ENCODE measurements around the gene FSTL4.

The FSTL4 gene

DNA sequence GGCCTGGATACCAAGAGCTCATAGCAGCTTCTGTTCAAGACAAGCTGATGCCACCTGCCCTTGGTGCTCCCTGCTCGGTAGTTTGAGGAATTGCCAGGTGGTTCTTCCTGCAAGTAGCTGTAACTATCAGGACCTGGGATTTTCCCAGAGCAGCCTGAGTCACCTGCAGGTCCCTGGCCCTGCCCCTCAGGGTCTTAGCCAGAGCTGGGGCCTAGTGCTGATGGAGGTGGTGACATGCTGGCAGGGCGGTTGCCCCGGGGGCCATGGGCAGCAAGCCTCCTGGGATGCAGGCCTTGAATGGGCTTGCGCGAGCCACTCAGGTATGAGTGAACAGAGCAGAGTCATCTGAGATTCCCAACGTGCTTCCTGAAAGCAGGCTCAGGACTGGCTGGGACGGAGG, 298.3 kb downstream of the FSTL4 start:
- no peak for DNase-seq

DNA sequence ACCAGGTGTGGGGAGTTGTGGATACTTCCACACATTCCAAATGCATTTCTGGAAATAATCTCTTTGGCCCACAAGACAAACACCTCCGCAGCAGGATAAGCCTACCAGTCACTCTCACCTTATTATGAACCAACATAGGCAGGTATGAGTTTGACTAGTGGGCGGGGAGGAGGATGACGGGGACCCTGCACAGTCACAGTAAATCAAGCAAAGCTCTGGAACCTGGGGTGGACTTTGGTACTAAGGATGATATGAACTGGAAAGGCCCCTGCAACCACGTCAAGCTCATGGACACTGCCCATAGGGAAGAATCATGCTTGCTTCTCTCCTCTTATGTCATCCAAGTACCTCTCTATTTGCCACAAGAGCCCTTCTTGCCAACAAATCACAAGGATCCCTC, 301.2 kb downstream of the FSTL4 start:
- DNase-seq, result no peak

DNA sequence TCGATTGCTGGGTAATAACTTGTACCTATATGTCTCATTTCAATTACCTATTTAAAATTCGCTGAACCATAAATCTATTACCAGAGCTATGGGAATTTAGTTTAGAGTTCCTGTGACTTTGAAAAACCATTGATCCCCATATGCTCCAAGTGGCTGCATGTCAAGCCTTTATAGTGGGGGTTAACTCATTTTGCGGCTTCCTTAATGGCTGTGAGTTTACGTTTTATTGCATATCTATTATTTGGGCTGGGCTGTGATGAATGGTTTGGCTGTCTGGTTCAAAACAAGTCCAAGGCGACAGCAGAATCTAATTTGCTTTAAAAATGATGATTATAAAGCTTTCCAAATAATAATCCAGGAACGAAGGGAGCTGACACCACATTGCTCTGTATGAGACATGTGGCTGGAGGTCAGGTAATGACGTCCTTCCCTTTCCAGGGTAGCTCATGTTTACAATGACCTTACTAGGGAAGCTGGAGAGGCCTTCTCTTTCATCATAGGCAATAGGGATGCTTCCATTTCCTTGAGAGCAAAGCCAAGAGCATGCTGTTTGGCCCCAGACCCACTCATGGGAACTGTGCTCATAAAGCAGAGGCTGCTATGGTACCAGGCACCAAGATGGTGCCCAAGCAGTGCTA, 302.2 kb downstream of the FSTL4 start:
- DNase-seq, result no peak

DNA sequence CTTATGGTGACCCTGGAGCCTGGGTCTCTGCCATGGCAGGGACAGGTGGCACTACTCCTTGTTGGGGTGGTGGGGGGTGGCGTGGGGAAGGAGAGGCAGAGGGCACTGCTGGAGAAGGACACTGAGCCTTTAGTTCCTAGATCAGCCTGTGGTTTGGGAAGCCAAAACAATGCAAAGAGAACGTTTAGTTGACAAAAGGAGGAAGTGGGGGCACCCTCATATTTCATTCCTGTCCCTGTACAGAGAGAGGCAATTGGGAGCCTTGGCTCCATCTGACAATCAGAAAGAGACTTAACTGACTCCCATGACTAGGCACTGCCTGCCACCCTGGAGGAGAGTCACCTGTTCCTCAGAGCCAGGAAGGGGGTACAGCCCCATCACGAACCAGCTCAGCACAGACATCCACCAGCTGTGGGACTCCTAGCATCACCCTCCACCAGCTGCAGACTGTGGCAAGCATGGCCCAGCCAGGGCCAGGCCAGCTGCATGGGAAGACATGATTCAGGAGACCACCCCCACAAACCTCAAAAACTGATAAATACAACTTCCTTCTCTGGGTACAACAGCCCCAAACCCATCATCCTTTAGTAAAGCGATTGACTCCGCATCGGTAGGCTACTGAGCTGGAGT, 303.1 kb downstream of the FSTL4 start:
- no peak for DNase-seq

DNA sequence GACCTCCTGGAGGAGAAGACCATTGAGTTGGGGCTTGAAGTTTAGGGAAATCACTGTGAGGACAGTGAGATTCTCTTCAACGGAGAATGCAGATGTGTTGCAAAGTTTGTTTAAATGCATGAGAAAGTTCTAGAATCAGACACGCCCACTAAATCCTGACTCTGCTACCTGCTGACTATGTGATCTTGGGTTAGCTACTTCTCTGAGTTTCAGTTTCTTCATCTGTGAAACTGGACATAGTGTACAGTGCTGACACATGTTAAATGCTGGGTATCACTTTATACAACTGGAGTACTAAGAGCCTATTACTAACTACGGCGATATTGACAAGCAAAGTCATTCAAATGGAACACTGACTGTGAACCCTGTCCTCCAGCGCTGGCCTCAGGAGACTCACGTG, 305.1 kb downstream of the FSTL4 start:
- DNase-seq, result no peak

DNA sequence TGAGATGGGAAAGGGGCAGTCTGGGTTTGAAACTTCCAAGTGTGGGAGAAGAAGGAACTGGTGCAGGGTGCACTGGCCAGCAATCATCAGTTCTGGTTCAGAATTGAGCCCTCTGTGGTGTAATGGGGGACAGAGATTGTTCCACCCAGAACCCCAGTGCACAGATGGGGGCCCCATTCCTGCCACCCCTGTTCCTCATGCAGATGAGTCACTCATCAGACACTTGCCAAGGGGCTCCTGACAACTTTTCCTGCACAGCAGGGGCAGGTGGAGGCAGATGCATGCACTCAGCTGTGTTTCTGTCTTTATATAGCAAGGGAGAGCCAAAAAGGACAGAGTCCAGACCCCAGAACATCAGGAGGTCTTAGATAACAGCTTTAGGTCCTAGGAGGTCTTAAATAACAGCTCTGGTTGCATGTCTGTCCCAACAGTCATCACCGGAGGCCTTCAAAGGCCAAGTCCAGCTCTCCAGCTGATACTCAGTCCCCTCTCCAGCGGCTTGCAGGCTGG, 307.6 kb downstream of the FSTL4 start:
- no peak for DNase-seq

DNA sequence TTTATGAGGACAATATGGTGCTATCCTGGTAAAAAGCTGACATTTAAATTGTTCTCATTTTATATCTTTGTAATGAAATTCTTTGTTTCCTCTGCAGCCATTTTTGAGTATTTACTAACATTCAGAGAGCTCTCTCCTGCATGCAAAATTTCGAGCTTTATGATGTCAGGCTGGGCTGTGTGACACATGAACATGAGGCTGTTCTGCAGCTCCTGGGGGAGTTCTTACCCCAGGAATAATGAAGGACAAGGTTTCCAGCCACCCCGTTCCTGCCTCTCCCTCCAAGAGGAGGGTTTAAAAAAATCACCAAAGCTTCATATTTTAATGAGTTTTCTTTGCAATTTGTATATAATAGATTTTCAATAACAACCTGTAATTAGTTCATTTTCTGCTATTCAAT, 308.2 kb downstream of the FSTL4 start:
- no peak for DNase-seq

DNA sequence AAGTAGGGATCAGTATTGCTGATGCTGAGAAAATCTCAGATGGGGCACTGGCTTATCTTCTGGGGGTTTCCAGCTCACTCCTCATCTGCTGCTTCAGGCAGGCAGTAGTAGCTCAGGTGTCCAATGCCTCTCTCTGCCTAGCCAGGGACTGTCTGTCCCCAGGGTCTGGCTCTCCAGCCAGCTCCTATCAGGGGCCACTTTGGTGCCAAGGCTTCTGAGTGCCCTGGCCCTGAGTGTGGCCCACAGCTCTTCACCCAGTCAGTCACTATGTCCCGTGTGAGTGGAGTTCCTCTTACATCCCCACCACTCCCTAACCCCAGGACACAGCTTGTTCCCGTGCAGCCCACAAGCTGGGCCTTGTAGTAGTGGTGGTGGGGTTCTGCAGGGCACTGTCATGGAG, 309.0 kb downstream of the FSTL4 start:
- no peak for DNase-seq

DNA sequence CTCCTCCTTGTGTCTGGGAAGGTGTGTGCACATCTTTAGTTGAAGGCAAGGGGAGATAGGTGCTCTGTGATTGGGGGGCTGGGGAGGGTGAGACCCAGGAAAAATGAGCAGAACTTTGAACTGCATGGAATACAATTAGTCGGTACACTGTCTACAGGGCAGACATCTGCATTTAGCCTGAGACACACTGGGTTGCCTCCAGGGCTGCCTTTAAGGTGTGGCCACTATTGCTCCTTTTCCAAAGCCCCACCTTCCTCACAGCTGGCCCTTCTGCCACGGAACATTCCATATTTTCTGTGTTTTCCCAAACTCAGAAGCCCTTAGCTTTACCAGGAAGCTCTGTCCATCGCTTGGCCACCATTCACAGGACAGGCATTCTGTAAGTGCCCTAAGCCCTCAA, 312.6 kb downstream of the FSTL4 start:
- DNase-seq, result no peak

DNA sequence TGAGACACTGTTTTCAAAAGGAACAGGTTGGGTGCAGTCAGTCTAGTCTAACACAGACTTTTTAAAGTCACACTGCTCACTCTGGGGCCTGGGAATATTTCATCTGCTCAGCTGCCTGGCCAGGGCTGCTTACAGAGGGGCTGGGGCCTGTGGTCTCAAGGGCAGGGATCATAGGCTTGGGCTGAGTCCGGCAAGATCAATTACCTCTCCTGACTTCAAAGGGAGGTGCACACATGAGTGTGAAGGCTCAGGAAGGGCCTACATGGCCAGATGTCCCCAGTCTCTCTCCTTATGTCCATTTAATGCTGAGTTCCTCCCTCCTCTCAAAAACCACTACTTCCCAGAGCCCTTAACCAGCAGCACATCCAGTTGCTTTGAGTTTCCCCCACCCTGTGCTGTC, 313.3 kb downstream of the FSTL4 start:
- no peak for DNase-seq

DNA sequence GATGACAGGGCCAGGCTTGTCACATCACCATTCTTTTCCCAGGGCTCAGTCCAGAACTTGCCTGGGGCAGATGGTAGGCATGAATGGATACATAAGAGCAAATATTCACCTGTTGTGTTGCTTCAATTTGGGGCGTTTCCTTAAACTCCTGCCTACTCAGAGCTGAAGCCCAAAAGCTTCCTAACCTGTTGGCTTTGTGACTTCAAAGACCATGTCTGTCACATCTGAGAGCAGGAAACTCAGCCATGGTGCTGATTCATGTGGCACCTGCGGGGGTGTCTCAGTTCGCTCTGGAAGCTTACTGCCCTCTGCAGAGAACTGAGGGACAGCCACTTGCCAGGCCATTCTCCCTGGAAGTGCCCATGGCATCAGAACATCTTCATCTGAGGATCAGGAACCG, 313.9 kb downstream of the FSTL4 start:
- no peak for DNase-seq

DNA sequence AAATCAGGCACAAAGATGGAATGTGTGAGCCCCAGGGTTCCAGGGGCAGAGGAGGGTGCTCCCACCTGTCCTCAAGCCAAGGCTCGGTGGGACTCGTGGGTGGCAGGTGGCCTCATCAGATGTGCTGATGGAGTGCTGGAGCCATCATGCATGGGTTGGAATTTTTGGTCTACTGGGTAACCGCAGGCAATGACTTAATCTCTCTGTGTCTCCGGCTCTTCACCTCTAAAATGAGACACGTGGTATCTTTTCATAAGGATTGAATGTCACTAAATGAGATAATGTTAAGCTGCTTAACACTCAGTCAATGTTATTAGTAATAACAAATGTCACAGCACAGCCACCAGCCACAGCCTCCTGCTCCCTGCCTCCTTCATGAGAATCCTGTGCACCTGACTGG, 315.0 kb downstream of the FSTL4 start:
- DNase-seq, result no peak

DNA sequence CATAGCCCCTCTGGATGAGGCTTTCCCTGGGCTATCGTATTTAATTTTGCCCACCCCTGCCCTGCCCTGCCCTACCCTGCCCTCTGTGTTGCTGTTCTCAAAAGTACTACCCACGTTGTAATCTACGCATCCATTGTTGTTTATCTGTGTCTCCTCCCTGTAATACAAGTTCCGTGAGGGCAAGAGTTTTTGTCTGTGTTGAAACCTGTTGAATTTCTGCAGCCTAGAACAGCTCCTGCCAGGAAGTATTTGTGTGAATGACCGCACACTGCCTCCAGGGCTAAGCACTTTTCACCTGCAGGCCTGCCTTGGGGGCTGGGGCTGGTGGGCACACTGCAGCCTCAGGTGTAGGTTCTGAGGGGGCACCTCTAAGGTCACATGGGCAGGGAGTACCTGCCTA, 315.7 kb downstream of the FSTL4 start:
- DNase-seq, result no peak

DNA sequence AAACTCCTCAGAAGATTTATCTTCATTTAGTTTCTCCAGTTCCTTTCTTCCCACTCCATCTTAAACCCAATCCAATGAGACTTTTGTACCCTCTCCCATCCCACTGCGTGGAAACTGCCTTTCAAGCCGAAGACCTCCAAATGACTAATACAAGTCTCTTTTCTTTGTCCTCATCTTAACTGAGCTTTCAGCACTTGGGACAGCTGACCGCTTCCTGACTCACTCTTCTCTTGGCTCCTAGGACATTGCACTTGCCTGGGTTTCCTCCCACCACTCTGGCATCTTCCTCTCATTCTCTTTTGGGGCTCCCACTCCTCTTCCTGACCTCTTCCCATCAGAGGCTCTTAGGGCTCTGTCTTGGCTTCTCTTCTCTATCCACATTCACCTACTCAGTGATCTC, 316.8 kb downstream of the FSTL4 start:
- no peak for DNase-seq

DNA sequence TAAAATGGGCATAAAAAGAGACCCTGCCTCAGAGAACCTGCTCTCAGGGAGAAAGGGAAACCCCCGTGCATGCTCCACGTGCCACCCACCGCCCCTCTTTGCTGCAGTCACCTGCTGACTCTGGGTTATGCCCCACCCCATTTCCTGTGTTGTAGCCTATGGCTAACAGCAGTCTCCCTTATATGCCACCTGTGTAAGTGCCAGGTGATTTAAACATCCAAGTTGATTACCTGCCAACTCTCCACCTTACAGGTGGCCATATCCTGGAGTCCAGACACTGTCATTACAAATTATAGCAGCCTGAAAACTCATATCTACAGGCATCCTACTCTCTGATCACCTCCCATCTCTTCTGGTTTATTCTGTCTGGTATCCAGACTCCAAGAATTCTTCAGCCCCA, 318.0 kb downstream of the FSTL4 start:
- no peak for DNase-seq

DNA sequence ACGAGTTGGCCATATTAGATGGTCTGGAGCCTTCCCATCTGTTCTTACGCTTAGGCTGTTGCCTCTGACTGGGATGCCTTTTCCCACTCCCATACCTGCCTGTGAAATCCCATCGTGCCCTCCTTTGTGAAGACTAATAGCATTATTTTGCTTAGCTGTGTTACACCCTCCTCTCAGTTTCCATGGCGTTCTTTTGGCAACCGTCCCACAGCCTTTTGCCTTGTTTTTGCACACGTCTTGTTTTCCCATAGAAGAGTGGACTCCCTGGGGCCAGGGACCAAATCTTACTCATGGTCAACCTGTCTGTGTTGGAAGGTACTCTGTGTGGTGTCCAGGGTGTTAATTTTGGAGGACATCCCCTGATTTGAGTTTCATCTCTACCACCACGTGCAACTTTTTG, 318.4 kb downstream of the FSTL4 start:
- no peak for DNase-seq

DNA sequence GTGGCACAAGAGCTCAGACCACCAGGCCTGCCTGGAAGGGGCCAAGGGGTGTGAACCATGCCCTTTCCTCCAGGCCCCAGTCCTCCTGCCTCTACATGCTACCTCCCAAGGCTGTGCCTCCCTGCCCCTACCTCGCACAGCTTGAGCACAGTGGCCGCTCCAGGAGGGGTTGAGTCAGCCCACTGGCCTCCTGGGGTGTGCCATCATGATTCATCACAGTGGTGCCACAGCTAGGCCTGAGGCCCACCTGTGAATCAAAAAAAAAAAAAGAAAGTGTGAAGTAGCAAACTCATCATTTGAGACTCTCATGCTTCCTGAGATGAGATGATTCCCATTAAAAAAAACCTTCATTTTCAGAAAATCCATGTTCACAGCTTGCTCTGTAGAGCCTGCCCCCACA, 320.0 kb downstream of the FSTL4 start:
- DNase-seq, result no peak

DNA sequence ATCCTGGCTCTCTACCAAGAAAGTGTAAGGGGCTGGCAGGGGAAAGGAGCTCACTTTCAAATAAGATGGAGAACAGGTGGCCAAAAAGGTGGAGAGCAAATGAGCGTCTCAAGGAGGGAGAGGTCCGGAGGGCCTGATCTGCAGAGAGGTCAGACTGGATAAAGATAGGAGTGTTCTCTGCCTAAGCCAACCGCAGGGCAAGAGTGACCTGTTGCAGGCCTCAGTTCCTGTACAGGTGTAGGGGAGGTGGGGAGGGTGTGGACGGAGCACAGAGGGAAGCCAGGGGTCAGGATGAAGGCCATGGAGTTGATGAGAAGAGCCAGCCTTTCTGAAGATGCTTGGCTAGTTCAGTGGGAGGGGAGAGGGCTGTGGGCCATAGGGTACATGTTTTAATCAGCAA, 320.8 kb downstream of the FSTL4 start:
- DNase-seq, result no peak

DNA sequence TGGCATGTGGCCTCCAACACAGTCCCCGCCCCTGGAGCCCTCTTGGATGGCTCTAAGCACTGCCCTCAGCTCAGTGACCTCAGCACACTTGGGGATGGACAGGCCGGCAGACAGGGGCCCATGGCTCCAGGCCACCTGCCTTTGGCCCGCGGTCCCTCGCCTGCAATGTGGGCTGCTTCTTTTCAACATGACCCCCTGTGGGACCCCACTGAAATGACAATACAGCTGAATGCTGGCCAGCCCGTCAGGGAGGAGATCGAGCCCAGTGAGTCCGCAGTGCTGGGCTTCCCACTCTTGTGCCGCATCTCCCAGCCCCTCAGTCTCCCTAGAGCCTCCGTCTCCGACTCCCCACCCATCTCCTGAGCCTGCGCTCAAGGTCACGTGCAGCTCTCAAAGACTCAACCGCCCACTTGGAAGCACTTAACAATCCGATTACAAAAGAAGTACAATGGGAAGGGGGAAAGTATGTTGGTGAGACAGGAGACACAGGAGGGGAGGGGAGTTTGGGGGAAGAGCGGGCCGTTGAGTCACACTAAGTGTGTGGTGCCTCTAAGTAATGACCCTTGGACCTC, 321.6 kb downstream of the FSTL4 start:
- no peak for DNase-seq

DNA sequence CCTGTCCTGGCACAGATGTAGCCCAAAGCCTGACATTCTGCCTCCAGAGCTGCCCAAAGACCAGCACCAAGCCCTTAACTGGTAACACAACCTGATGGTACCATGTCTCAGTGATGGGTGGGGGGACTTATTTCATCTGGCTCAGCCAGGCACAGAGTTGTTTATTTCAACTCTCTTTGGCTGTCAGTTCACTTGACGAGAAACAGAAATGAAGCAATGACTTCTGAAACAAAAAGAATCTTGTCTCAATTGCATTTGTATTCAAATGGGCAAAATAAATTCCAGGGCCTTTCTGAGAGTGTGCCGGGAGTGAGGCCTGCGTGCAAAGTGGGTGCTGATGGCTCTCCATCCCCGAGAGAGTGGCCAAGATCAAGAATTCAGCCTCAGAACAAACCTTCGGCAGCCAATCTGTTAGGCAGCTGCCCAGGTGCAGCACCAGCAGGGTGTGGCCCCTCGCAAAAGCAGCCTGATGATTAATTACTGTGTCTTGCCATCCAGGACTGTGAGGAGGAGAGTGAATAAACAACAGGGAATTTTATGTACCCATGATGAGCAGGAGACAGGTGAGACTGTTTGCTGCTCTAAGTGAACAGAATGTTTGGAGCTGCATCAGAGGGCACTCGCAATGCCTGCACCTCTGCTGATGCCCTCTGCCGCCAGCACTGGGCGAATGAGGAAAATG, 322.5 kb downstream of the FSTL4 start:
- DNase-seq, result no peak

DNA sequence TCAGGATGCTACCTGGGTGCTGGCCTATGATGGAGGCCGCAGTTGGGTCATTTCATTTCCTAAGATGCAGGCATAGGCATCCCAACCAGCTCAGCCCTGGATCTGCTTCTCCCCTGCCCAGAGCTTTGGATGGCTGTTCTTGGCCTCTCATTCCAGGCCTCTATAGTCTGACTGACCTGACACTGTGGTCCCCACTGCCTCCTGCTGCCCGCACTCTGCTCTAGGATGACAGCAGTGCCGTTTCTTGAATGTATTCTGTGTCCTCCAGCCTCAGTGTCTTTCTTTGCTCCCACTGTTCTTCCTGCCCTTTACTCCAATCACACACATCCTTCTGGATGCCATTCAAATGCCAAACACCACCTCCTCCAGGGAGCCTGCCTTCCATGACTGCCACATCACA, 324.8 kb downstream of the FSTL4 start:
- DNase-seq, result no peak

DNA sequence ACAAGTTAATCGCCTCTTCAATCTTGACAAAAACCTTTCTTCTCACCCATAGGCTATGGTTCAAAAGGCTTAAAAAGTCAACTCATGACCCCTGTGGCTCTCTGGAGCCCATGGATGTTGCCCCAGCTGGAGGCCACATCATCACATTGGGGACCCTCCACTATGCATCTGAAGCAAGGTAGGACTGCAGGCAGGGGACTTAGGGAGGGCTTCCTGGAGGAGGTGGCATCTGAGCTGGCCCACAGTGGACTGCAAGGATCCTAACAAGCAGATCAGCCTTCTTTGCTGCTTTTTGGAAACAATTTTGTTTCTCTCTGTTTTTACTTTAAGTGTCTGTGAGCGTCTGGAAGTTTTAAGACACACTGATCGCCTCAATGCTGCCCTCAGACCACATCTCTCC, 325.9 kb downstream of the FSTL4 start:
- no peak for DNase-seq

DNA sequence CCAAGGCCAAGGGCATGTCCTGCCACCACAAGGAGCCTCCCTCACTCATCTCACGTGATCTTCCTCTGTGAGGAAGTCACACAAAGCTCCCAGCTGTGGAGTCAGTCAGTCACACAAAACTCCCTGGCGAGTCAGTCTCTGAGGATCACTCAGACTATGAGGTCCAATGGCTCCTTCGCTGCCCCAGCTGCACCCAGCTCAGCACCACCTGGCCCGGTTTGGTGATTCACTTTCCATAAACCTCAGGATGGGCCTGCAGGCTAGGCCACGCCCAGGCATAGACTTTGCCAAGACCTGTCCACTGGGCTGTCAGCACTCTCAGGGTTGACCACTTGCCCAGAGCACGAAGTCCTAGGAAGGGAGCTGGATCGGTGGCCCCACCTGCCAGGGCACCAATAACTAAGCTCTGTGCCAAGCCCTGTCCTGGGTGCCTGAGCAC, 326.7 kb downstream of the FSTL4 start:
- DNase-seq, result no peak

DNA sequence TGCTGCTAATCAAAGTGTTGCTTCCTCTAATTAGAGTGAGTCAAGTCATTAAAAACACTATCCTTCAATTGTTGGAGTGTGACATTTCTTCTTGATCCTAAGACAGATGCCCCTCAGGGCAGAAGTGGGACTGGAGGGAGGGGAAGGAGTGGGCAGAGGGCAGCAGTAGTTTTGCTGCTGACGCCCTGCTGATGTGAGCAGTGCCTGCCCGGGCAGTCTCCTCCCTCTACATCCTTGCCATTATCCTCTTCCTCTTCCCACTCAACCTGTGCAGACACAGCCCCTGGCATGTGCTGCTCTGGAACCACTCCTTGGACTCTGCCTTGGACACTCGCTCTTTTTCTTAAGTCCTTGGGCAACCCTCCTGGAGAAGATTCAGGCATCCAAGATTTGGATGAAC, 328.0 kb downstream of the FSTL4 start:
- no peak for DNase-seq
